Effector memory CD4-positive, alpha-beta T cell (primary cell): ENCODE measurements around the gene SF1.

Experiments used
- DNase-seq, 3 donors: peaks; one replicate each; pipeline ENCODE4 v3.0.0-alpha.2; 2020
- H3K27ac ChIP-seq: 2 replicates; pipeline ENCODE4 v1.7.0; 2013; ENCODE audit warnings: mild to moderate bottlenecking, low read length, moderate library complexity; ENCODE audit not compliant: insufficient read depth, poor library complexity, severe bottlenecking
- H3K27me3 ChIP-seq: replicated peaks from 2 replicates; pipeline ENCODE4 v1.7.0; 2013; ENCODE audit warnings: mild to moderate bottlenecking, low read length; ENCODE audit not compliant: insufficient read depth, control insufficient read depth, poor library complexity, severe bottlenecking
- H3K36me3 ChIP-seq: 2 replicates; pipeline ENCODE4 v1.7.0; 2013; ENCODE audit warnings: mild to moderate bottlenecking, low read length, moderate library complexity; ENCODE audit not compliant: control insufficient read depth, insufficient read depth
- H3K4me1 ChIP-seq: 2 replicates; pipeline ENCODE4 v1.7.0; 2013; ENCODE audit warnings: low read length, mild to moderate bottlenecking; ENCODE audit not compliant: control insufficient read depth, insufficient read depth, poor library complexity, severe bottlenecking
- H3K4me3 ChIP-seq: 2 replicates; pipeline ENCODE4 v1.7.0; 2013; ENCODE audit warnings: low read length, low read depth, mild to moderate bottlenecking; ENCODE audit not compliant: insufficient read depth, poor library complexity, severe bottlenecking
- H3K9me3 ChIP-seq: 2 replicates; pipeline ENCODE4 v1.7.0; 2013; ENCODE audit warnings: mild to moderate bottlenecking, low read length, moderate library complexity; ENCODE audit not compliant: control insufficient read depth

Gene SF1

GRCh38 chr11:64745521-64746328, 32.6 kb downstream of the SF1 start:
- Histone ChIP-seq H3K36me3 (peaks cover 12% of the 10 kb centered on the region), H3K4me3 (peak overlapping the region; percentile 76), H3K4me1 (peaks cover 25% of the 10 kb centered on the region), H3K27ac (peak overlapping the region; percentile 98), H3K9me3 (no peaks in the 10 kb centered on the region), H3K27me3 (no peaks in the 10 kb centered on the region)
- DNase-seq: peak; percentile 68 to 75 (median 73)

GRCh38 chr11:64745189-64745520, 33.2 kb downstream of the SF1 start:
- H3K4me3 ChIP-seq: peak overlapping the region; percentile 76

GRCh38 chr11:64744544-64745188, 33.7 kb downstream of the SF1 start:
- Histone ChIP-seq H3K9me3 (no peaks in the 10 kb centered on the region), H3K36me3 (peaks cover 23% of the 10 kb centered on the region), H3K4me1 (peaks cover 25% of the 10 kb centered on the region), H3K27me3 (no peaks in the 10 kb centered on the region), H3K27ac (peak overlapping the region; percentile 98), H3K4me3 (peak overlapping the region; percentile 76)
- peak in 2 of 3 donors; percentile 36 to 37 for DNase-seq

More at GRCh38 chr11:64745189-64745520, 33.2 kb downstream of the SF1 start:
- Histone ChIP-seq H3K4me1 (peaks cover 25% of the 10 kb centered on the region), H3K27me3 (no peaks in the 10 kb centered on the region), H3K36me3 (peaks cover 18% of the 10 kb centered on the region), H3K9me3 (no peaks in the 10 kb centered on the region), H3K27ac (peak overlapping the region; percentile 98)
- peak; percentile 71 to 79 (median 72) for DNase-seq

- H3K4me3 ChIP-seq: peak within 1 kb of the TSS; percentile 76
- peaks cover 25% of the 10 kb centered on the region for H3K4me1 ChIP-seq
- peaks cover 31% of the 10 kb centered on the region for H3K36me3 ChIP-seq
- peak within 1 kb of the TSS; percentile 98 for H3K27ac ChIP-seq
- H3K9me3 ChIP-seq: no peaks in the 10 kb centered on the region
- peak; percentile 72 to 77 (median 74) for DNase-seq
- H3K27me3 ChIP-seq: no peaks in the 10 kb centered on the region
Observed at GRCh38 chr11:64743591-64744543, 34.5 kb downstream of the SF1 start, which contains the start of gene RASGRP2. Gene RASGRP2 (minus strand): TSS chr11:64744142. CDS start chr11:64742866, 1,276 bp downstream.

- Histone ChIP-seq H3K4me3 (peak overlapping the region; percentile 70), H3K27me3 (no peaks in the 10 kb centered on the region), H3K27ac (peak overlapping the region; percentile 98), H3K9me3 (no peaks in the 10 kb centered on the region), H3K36me3 (peaks cover 36% of the 10 kb centered on the region), H3K4me1 (peaks cover 25% of the 10 kb centered on the region)
- peak; percentile 59 to 69 (median 65) for DNase-seq
Observed at GRCh38 chr11:64742889-64743590, 35.3 kb downstream of the SF1 start.

GRCh38 chr11:64742087-64742888, 36.1 kb downstream of the SF1 start:
- H3K27me3 ChIP-seq: no peaks in the 10 kb centered on the region
- DNase-seq: no peak
- no peaks in the 10 kb centered on the region for H3K9me3 ChIP-seq
- peak overlapping the region; percentile 98 for H3K27ac ChIP-seq
- H3K36me3 ChIP-seq: peaks cover 40% of the 10 kb centered on the region
- peak overlapping the region; percentile 70 for H3K4me3 ChIP-seq
- peaks cover 25% of the 10 kb centered on the region for H3K4me1 ChIP-seq

GRCh38 chr11:64741375-64742086, 36.8 kb downstream of the SF1 start:
- DNase-seq: no peak
- Histone ChIP-seq H3K4me3 (peak overlapping the region; percentile 70), H3K27me3 (no peaks in the 10 kb centered on the region), H3K36me3 (peaks cover 48% of the 10 kb centered on the region), H3K4me1 (peaks cover 25% of the 10 kb centered on the region), H3K27ac (peak overlapping the region; percentile 98), H3K9me3 (no peaks in the 10 kb centered on the region)

GRCh38 chr11:64739871-64740270, 38.5 kb downstream of the SF1 start:
- no peak overlapping the region for H3K27ac ChIP-seq
- H3K4me1 ChIP-seq: peaks cover 12% of the 10 kb centered on the region
- no peaks in the 10 kb centered on the region for H3K27me3 ChIP-seq
- no peaks in the 10 kb centered on the region for H3K9me3 ChIP-seq
- no peak overlapping the region for H3K4me3 ChIP-seq
- H3K36me3 ChIP-seq: peaks cover 65% of the 10 kb centered on the region
- DNase-seq: no peak
